NCI-H774 (cell line): ENCODE measurements around the gene RPL41.
"Not testable (repeated sequence)": the region's sequence is repeated elsewhere in the genome, so short reads cannot be mapped to it uniquely, and the experiment has no call there.

Source experiments
- DNase-seq: peaks from one replicate; lab custom pipeline; 2025; lab: John Stamatoyannopoulos, UW

The RPL41 gene

DNA sequence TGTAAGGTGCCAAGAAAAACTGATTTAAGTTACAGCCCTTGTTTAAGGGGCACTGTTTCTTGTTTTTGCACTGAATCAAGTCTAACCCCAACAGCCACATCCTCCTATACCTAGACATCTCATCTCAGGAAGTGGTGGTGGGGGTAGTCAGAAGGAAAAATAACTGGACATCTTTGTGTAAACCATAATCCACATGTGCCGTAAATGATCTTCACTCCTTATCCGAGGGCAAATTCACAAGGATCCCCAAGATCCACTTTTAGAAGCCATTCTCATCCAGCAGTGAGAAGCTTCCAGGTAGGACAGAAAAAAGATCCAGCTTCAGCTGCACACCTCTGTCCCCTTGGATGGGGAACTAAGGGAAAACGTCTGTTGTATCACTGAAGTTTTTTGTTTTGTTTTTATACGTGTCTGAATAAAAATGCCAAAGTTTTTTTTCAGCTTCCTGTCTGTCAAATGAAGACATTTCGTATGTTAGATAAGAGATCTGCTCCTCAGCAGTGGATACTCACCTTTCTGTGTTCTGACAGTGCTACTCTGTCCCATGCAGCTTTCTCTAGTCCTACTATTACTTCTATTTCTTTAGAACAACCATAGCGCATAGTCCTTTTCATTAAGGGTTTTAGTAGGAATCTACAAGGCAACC is 13.2 kb upstream of the RPL41 start:
- no peak for DNase-seq

DNA sequence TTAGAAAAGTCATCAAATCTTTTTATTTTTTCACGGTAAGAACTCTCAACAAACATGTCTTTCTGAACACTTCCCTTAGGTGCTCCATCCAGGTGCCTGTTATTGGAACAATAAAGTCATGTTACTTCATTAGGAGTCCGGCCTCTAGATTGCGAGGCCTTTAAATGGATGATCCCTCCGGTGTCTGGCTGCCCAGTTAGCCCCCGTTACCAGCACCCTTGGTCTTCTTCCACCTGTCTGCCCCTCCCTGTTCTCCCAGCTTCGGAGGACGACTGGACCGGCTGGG is 12.7 kb upstream of the RPL41 start:
- DNase-seq = no peak

DNA sequence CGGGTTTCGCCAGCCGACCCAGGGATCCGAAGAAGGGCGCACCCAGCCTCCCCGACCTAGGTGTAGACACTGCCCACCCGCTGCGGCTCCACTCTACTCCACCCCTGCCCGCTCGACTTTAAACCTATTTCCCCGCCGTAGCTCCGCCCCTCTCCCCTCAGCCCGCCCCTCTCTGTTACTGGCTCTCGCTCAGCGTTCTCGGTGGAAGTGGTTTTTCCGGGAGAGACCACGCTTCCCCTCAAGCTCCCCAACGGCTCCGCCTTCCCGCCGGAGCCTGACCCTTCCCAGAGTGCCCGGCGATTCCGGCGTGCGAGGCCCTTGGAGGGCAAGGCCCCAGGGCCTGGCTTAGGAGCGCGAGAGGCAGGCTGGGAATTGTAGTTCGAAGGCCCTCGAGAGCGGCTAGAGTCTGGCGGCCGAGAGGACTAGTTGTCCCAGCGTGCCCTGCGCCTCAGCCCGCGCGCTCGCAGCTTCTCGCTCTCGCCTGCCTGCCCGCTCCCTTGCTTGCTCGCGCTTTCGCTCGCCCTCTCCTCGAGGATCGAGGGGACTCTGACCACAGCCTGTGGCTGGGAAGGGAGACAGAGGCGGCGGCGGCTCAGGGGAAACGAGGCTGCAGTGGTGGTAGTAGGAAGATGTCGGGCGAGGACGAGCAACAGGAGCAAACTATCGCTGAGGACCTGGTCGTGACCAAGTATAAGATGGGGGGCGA is 12.2 kb upstream of the RPL41 start, which contains the start of gene PA2G4:
Gene PA2G4, plus strand, starts transcription at position 451 of the 706 bp plus-strand sequence. Its CDS starts 179 bp downstream, at position 630.
- DNase-seq = peak; percentile 100

DNA sequence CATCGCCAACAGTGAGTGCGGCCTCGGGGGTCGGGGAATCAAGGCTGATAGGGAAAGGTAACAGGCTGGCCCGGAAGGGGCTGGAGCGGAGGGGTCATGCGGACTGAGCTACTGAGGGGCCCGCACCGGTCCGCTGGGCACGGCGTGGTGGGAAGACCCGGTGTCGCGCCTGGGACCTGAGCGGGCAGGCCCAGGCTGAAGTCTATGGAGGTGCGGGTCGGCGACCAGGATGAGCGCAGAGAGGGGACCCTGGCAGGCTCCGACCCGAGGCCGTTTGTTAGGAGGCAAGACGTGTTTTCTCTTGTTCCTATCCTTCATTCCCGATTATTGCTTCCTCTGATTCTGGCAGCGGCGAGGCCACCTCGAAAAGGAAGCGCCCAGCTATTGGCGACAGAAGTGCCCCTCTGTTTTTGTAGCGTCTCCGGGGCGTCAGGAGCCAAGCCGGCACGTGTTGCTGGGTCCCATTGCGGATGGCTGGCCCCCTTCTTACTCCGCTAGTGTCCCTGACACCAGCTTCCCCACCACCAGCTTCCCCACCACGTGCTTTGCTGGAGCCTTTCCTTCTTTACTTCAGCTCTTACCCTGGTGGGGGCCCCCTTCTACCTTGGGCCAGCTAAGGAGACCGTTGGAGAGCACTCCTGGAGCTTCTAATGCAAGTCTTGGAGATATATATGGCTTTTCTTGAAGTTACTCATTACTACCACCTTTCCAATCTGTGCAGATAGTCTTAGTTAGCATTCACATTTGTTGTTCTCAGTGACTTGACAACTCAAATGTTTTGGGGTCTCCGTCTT is 11.4 kb upstream of the RPL41 start:
- DNase-seq = no peak

DNA sequence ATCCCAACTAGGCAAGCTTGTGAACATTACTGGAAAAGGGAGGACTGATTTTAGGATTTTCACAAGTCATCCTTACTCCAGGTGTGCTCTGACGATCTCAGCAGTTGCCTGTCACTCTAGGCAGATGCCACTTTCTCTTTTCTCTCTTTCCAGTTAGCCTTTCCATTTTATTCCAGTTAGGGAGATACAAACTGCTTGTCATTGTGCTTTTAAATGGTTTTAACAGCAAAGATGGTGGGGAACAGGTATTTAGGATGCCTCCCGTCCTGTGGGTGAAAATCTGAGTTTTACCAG is 10.9 kb upstream of the RPL41 start:
- DNase-seq = no peak

DNA sequence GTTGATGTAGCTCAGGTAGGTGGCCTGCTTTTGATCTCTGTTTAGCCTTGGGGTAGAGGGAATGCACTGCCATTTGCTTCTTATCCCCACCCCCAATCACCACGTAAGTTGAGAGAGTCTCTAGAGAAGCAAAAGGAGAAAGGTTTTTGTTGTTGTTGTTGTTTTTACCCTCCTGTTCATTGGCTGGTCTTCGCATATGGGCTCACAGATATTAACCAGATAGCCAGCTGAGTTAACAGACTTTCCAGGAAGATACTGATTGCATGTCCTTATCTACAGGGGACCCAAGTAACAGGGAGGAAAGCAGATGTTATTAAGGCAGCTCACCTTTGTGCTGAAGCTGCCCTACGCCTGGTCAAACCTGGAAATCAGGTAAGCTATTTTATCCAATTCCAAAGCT is 9.2 kb upstream of the RPL41 start:
- DNase-seq = no peak

DNA sequence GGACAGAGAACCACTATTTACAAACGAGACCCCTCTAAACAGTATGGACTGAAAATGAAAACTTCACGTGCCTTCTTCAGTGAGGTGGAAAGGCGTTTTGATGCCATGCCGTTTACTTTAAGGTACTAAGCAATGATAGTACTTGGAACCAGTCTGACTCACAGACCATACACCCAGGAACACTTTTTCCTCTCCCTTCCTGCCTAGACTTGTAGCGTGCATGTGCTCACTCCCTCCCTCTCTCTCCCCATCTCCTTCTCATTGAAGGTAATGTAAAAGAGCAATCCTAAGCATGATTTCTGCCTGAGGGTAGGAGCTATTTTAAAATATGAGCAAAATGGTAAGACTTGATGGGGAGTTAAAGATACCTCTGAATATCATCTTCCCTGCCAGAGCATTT is 5.9 kb upstream of the RPL41 start:
- DNase-seq = no peak

DNA sequence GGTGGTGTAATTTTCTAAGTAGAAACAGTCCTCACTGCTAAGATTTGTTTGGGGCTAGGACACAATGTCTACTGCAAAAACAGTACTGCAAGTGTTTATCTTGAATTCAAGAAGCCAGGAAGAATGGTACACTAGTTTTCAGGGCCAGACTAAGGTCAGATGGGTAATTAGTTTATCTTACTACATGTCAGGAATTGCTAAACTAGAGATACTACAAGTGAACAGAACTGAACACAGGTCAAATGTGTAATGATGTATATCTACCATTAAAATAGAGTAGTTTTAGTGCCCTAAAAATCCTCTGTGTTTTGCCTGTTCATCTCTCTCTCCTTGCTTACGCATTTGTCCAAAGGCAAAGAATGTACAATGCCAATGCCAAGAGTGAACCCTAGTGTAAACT is 2.3 kb upstream of the RPL41 start:
- DNase-seq = no peak

DNA sequence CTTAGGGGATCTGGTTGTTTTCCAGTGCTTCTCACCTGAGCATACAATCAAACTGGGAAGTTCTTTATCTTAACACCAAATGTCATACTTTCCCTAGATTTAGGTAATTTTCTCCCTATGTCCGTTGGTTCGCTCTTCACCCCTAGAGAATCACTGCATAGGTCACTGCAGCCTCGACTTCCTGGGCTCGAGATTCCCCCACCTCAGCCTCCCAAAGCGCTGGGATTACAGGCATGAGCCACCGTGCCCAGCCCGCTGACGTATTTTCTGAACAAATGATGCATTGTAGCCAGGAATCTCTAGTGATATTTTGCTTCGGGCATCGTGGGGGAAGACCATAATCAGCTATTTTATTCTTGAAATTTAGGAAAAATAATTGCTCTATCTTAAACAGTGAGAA is 1.1 kb upstream of the RPL41 start:
- DNase-seq = peak; percentile 48

DNA sequence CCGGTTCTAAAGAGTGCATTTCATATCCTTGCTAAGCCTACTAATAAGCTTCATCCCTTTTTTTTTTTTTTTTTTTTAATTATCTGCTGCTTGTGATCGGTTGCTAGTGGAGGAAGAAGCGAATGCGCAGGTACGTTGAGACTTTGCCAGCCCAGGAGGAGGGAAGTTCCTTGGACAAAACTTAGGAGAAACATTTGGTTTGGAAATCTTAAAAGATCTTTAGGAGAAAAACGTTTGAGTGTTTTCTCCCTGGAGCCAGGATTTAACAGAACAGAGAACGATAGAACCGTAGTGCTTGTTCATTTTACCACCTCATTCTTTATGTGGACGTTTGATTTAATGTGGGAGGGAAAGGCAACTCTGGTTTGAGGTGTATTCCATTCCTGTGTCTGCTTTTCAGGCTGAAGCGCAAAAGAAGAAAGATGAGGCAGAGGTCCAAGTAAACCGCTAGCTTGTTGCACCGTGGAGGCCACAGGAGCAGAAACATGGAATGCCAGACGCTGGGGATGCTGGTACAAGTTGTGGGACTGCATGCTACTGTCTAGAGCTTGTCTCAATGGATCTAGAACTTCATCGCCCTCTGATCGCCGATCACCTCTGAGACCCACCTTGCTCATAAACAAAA is 761 bp downstream of the RPL41 start:
- not testable (repeated sequence) for DNase-seq

DNA sequence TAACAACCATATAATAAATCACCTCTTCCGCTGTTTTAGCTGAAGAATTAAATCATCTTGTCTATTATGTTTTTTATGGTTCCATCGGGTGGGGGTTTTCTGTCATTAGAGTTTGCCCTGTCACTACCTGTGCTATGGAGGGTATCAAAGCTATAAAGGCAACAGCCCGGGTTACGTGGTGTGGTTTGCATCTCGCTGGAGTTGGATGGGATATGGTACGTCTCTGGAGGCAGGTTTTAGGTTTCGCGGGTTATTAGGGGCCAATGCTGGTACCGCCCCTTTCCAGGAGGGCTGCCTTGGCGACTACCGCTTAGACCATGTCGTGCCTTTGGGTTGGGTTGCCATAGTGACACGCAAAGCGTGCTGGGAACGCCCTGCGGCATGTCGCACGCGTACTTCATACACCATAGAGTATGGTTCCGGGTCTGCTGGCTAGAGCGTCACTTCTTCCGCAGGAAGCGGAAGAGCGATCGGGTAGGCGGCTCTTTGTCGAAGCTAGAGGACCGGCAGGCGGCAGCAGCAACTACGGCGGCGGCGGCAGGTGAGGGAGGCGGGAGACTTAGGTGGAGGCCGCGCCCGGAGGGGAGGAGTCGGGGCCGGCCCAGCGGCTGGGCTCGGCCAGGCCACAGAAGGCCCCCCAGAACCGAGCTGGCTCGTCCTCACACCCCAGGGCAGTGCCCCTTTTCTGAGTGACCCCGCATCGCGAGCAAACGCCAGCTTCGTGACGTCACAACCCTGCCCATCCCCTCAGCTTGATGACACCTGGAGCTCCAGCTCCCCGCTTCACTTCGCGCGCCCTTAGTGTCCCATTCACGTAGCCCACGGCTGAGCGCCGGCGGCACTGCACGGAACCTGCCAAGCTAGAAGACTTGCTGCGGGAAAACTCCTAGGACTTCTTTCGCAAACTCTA is 1.6 kb downstream of the RPL41 start, which contains the start of gene ZC3H10:
Gene ZC3H10, plus strand, starts transcription at position 489 of the 910 bp plus-strand sequence. CDS start 2,297 bp downstream, outside the sequence.
- DNase-seq = peak; percentile 100

DNA sequence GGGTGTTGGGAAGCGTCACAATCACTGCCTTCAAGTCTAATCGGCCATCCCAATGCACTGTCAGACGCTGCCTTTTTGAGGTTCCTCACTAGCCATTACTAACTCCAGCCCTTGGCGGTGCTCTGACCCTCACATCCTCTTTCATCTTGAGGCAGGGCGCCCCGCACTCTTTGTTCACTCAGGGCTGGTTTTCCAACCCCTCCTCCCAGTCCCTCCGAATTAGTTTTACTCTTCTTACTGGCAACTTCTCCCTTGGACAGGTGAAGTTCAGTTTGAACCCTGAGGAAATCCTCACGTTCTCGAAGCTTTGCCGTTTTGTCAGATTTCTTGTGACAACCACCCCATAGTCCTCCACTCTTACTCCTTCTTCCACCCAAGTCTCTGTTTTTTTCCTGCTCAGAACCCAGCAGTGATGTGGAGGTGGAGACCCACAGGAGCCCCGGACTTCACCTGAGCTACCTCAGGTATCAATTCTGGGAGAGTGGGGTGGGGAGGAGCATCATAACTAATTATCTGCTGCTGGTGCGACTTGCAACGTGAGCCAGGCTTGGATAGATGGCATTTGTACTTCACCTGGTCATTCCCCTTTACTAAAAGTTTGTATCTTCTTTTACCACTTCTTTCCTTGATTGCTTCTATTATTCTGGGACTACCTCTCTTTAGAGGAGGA is 2.4 kb downstream of the RPL41 start:
- DNase-seq = no peak

DNA sequence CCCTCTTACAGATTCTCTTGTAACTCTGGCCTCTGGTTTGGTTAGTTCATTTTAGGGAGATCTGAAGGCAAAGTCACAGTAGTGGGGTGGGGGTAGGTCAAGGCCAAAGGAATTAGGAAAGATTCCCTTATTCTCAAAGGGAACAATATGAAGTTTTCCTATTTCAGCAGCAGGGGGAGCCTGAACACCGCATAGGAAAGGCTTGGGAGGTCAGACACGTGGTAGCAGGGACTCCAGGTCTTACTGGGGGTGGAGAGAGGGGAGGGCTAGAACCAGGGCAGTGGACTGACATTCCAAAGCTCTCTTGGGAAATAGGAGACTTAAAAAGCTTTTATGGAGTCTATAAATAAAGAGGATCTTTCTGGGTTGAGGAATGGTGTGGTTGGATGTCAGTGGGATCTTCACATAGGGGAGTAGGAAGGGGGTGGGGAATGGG is 2.9 kb downstream of the RPL41 start:
- peak; percentile 81 for DNase-seq

DNA sequence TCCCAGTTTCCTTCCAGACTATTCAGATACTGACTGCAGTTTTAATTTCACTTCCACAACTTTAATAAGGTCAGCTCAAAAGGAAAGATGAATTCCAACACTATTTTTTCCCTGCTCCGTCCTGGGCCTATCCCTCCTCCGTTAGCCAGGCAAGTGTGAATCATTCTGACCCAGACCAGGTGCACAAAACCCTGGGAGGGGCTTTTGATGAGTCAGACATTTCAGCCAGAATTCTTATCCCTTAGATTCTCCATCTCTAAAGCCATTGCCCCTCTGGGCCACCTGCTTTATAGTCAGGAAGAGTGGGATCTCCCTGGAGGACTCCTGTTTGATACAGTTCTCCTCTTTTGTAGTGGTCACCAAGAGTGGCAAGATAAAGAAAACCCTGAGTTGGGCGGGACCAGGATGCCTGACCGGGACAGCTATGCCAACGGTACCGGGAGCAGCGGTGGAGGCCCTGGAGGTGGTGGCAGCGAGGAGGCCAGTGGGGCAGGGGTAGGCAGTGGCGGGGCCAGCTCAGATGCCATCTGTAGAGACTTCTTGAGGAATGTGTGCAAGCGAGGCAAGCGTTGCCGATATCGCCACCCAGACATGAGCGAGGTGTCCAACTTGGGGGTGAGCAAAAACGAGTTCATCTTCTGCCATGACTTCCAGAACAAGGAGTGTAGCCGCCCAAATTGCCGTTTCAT is 3.9 kb downstream of the RPL41 start:
- no peak for DNase-seq

DNA sequence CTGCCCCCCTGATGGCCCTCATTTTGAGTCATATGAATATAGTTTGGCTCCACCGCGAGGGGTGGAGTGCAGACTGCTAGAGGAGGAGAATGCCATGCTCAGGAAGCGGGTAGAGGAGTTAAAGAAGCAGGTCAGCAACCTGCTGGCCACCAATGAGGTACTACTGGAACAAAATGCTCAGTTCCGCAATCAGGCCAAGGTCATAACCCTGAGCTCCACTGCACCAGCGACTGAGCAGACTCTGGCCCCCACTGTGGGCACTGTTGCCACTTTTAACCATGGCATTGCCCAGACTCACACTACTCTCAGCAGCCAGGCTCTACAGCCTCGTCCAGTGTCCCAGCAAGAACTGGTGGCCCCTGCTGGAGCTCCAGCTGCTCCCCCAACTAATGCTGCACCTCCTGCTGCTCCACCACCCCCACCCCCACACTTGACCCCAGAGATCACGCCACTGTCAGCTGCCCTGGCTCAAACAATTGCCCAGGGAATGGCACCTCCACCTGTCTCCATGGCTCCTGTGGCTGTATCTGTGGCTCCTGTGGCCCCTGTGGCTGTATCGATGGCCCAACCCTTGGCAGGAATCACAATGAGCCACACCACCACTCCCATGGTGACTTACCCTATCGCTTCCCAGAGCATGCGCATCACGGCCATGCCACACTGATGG is 4.9 kb downstream of the RPL41 start:
- DNase-seq = no peak

DNA sequence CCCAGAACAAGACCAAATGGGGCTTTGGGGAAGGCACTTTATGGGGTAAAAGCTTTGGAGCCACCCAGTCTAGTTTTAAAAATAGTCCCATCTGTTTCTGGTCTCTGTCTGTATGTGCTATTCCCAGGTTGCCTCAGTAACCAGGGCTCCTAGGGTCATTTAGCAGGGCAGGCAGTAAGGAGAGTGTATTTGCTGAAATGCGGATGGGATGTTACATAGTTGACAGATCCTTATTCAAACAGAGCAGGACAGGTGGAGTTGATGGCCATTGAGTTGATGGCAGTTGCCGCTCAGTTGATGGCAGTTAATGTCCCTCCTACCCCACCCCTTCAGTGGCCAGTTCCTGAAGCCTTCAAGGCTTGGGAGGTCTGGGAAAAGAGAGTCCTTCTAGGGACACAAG is 6.2 kb downstream of the RPL41 start:
- peak; percentile 78 for DNase-seq

DNA sequence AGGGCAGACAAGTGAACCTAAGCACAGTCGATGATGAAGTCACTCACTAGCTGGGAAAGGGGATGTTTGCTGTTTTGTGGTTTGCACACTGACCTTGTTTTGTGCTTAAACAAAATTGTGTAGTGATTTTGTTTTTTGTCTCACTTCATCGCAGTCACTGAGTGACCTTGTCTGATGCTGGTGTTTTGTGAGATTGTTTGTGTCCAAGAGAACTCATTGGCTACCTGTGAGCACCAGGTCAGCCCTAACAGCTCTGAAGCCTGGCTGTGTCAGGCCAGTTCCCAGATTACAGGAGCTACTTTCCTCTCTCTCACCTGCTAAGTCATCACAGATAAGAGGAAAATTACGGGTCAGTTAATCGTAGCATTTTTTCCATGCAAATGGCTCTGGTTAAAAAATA is 7.7 kb downstream of the RPL41 start:
- no peak for DNase-seq

DNA sequence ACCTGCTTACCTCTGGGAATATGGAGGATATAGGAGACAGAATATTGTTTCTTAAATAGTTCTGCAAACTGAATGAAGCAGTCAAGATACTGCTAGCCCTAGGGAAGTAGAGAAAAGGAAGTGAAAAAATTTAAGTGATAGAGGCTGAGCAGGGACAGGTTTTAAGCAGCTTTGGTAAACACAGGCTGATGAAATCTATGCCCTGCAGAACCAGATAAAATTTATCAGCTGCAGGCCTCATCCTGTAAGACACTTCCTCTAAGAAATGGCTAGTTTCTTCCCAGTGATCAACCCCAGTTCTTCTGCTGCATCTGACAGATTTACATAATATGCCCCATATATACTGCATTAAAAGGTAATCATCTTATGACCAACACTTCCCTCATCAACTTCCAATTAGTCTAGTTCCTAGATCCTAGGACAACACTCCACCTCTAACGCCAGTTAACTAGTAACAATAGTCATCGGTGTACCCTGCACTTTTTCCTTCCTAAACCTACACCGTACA is 10.4 kb downstream of the RPL41 start:
- no peak for DNase-seq

DNA sequence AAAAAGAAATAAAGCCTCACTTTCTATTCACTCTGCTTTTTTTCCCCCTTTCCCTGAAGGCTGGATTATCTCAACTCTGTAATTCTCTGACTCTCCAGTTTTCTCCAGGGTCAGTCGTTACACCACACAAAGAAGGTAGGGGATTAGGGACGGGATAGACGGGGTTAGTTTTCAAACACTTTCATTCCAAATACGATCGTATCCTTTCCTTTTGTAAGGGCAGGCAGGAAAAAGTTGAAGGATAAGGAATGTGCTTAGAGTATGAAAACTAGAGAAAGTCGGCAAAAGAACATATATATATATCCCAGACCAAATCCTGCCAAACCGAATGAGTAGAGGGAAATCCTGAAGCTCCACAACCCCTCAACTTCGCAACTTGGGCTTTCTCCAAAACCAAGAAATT is 11.1 kb downstream of the RPL41 start:
- DNase-seq = no peak
